Astrocyte (in vitro differentiated cells and primary cell): ENCODE measurements around the gene NIPAL3. TPM values are rescaled to one million over a fixed set of nuclear protein-coding genes. Genes with fewer than 3 reads are reported as not detected.

ENCODE experiments used
- DNase-seq: peaks from one replicate; pipeline ENCODE4 v3.0.0-alpha.2; 2010; ENCODE audit warnings: low read depth
- FAIRE-seq: peaks from 2 replicates; lab custom pipeline; 2011; peaks lifted over from hg19 to GRCh38; lab: Jason Lieb, UNC
- H2AFZ ChIP-seq: 2 replicates; pipeline ENCODE4 v1.6.0; 2012; ENCODE audit warnings: low read depth, low read length, inconsistent platforms
- H3K27ac ChIP-seq: 2 replicates; pipeline ENCODE4 v1.5.1; 2011; ENCODE audit warnings: low read depth, low read length, inconsistent platforms
- H3K27me3 ChIP-seq: 2 replicates; pipeline ENCODE4 v1.6.0; 2011; ENCODE audit warnings: low read length, inconsistent platforms; ENCODE audit not compliant: insufficient read depth
- H3K36me3 ChIP-seq: 2 replicates; pipeline ENCODE4 v1.5.1; 2011; ENCODE audit warnings: low read length, inconsistent platforms; ENCODE audit not compliant: insufficient read depth
- H3K4me1 ChIP-seq: 2 replicates; pipeline ENCODE4 v1.5.1; 2011; ENCODE audit warnings: low read length, inconsistent platforms; ENCODE audit not compliant: insufficient read depth
- H3K4me2 ChIP-seq: 2 replicates; pipeline ENCODE4 v1.6.0; 2012; ENCODE audit warnings: low read length, inconsistent platforms
- H3K4me3 ChIP-seq: 2 replicates; pipeline ENCODE4 v1.5.1; 2011; ENCODE audit warnings: low read depth, mild to moderate bottlenecking, low read length, inconsistent platforms; ENCODE audit not compliant: insufficient read depth
- H3K79me2 ChIP-seq: 2 replicates; pipeline ENCODE4 v1.6.0; 2012; ENCODE audit warnings: mild to moderate bottlenecking, low read length, inconsistent platforms; ENCODE audit not compliant: insufficient read depth
- H3K9ac ChIP-seq: 2 replicates; pipeline ENCODE4 v1.6.0; 2012; ENCODE audit warnings: mild to moderate bottlenecking, low read length, inconsistent platforms
- H3K9me3 ChIP-seq: 2 replicates; pipeline ENCODE4 v1.5.1; 2012; ENCODE audit warnings: low read depth, mild to moderate bottlenecking, low read length, inconsistent platforms; ENCODE audit not compliant: insufficient read depth
- H4K20me1 ChIP-seq: 2 replicates; pipeline ENCODE4 v1.6.0; 2012; ENCODE audit warnings: low read length, inconsistent platforms; ENCODE audit not compliant: insufficient read depth
- H3K27ac Mint-ChIP-seq: one replicate; pipeline ENCODE4 v1.8.0; 2021; ENCODE audit warnings: mild to moderate bottlenecking, mixed read lengths; ENCODE audit not compliant: unreplicated experiment
- H3K27me3 Mint-ChIP-seq: one replicate; pipeline ENCODE4 v1.8.0; 2021; ENCODE audit warnings: low read depth, mixed read lengths; ENCODE audit not compliant: unreplicated experiment
- H3K36me3 Mint-ChIP-seq: one replicate; pipeline ENCODE4 v1.8.0; 2021; ENCODE audit warnings: low read depth, mixed read lengths; ENCODE audit not compliant: unreplicated experiment
- H3K4me1 Mint-ChIP-seq: one replicate; pipeline ENCODE4 v1.8.0; 2021; ENCODE audit warnings: low read depth, mixed read lengths; ENCODE audit not compliant: unreplicated experiment
- H3K4me3 Mint-ChIP-seq: one replicate; pipeline ENCODE4 v1.8.0; 2021; ENCODE audit warnings: mild to moderate bottlenecking, moderate library complexity, mixed read lengths; ENCODE audit not compliant: unreplicated experiment
- H3K9me3 Mint-ChIP-seq: one replicate; pipeline ENCODE4 v1.8.0; 2021; ENCODE audit warnings: mild to moderate bottlenecking, mixed read lengths; ENCODE audit not compliant: unreplicated experiment
- EZH2 ChIP-seq: IDR thresholded peaks from 2 replicates; pipeline ENCODE4 v1.6.1; 2012; ENCODE audit warnings: mild to moderate bottlenecking, low read length, inconsistent platforms; ENCODE audit not compliant: insufficient read depth
- total RNA-seq: library from RNA; stranded (reverse); gene quantifications from 2 replicates; pipeline ENCODE4 v1.2.1, GENCODE V29; 2021
- TF ChIP-seq, protein P1 (sequence below): IDR thresholded peaks from 2 replicates; pipeline ENCODE4 v1.5.1; 2011; ENCODE audit warnings: low read depth, mild to moderate bottlenecking, inconsistent platforms, low read length, moderate library complexity; ENCODE audit not compliant: insufficient read depth

The NIPAL3 gene
- total RNA-seq, 1 donor from 2014 or later: 47.2 TPM

DNA sequence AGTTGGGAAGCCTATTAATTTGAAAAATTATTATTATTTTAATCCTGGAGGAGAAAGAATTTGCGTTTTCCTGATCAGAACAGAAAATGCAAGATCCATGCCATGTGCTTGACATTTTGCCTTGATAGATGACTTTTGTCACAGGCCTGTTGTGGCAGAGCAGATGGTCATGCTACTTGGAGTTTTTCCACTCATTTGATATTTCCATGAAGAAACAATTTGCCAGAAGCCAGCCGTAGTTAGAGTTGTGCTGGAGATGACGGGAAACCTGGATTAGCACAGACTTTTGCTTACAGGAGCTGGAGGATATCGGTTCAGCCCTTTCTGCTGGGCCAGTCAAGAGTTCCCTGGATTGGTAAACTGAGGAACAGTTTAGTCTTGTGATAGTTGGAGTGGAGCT, 90.2 kb downstream of the NIPAL3 start:
- DNase-seq: no peak
- TF ChIP-seq, protein P1, sequence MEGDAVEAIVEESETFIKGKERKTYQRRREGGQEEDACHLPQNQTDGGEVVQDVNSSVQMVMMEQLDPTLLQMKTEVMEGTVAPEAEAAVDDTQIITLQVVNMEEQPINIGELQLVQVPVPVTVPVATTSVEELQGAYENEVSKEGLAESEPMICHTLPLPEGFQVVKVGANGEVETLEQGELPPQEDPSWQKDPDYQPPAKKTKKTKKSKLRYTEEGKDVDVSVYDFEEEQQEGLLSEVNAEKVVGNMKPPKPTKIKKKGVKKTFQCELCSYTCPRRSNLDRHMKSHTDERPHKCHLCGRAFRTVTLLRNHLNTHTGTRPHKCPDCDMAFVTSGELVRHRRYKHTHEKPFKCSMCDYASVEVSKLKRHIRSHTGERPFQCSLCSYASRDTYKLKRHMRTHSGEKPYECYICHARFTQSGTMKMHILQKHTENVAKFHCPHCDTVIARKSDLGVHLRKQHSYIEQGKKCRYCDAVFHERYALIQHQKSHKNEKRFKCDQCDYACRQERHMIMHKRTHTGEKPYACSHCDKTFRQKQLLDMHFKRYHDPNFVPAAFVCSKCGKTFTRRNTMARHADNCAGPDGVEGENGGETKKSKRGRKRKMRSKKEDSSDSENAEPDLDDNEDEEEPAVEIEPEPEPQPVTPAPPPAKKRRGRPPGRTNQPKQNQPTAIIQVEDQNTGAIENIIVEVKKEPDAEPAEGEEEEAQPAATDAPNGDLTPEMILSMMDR: no peak
- TF ChIP-seq EZH2: no peak
- H4K20me1 ChIP-seq: peaks cover 6% of the 10 kb centered on the region
- H3K4me2 ChIP-seq: no peak overlapping the region
- Mint-ChIP-seq H3K27me3 (no peaks in the 10 kb centered on the region), H3K9me3 (peaks cover 2% of the 10 kb centered on the region), H3K4me3 (no peak overlapping the region), H3K27ac (no peak overlapping the region), H3K4me1 (peaks cover 2% of the 10 kb centered on the region), H3K36me3 (peaks cover 5% of the 10 kb centered on the region)
- no peak for FAIRE-seq
- peaks cover 4% of the 10 kb centered on the region for H3K79me2 ChIP-seq
- no peak overlapping the region for H3K27ac ChIP-seq
- no peaks in the 10 kb centered on the region for H3K27me3 ChIP-seq
- no peak overlapping the region for H2AFZ ChIP-seq
- no peak overlapping the region for H3K4me3 ChIP-seq
- no peak overlapping the region for H3K9ac ChIP-seq
- H3K4me1 ChIP-seq: peaks cover 11% of the 10 kb centered on the region
- no peaks in the 10 kb centered on the region for H3K9me3 ChIP-seq
- no peaks in the 10 kb centered on the region for H3K36me3 ChIP-seq

DNA sequence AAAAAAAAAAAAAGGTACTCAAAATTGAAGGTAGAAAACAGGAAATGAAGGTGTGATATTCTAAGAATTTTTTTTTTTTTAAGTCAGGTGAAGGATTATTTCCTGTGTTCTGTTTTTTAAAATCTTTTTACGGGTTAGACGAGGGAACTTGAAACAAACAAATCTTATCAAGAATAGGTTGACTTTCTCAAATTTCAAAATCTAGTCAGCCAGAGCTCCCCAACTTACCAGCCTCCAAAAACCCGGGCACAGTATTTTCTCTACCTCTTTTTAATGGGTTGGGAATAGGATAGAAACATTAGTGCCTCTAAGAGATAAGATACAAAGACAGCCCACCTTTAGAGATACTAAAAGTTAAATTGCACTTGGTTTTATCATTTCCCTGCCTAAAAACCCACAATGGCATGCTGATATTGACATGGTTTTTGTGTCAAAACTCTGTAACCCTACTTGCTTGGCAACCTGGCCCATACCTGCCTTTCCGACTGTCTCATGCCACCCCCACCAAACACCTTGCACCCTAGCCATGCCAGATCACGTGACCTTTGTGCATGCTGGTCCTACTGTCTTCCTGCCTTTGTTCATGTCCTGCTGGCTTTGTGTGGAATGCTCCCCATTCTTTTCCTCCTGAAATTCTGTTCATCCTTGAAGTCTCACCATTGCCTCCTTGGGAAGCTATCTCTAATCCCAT, 91.2 kb downstream of the NIPAL3 start:
- Mint-ChIP-seq H3K27ac (no peak overlapping the region), H3K4me1 (peaks cover 2% of the 10 kb centered on the region), H3K9me3 (peaks cover 2% of the 10 kb centered on the region), H3K27me3 (no peaks in the 10 kb centered on the region), H3K36me3 (peaks cover 6% of the 10 kb centered on the region), H3K4me3 (no peak overlapping the region)
- DNase-seq: no peak
- H3K27ac ChIP-seq: no peak overlapping the region
- H3K79me2 ChIP-seq: peaks cover 4% of the 10 kb centered on the region
- FAIRE-seq: no peak
- no peaks in the 10 kb centered on the region for H3K27me3 ChIP-seq
- no peak overlapping the region for H3K4me3 ChIP-seq
- TF ChIP-seq, protein P1: no peak
- no peak for TF ChIP-seq EZH2
- H3K9ac ChIP-seq: no peak overlapping the region
- H3K4me2 ChIP-seq: no peak overlapping the region
- no peaks in the 10 kb centered on the region for H3K36me3 ChIP-seq
- H3K9me3 ChIP-seq: no peaks in the 10 kb centered on the region
- H4K20me1 ChIP-seq: peaks cover 6% of the 10 kb centered on the region
- peaks cover 5% of the 10 kb centered on the region for H3K4me1 ChIP-seq
- no peak overlapping the region for H2AFZ ChIP-seq

- Mint-ChIP-seq H3K9me3 (peaks cover 3% of the 10 kb centered on the region), H3K27me3 (no peaks in the 10 kb centered on the region), H3K36me3 (peaks cover 7% of the 10 kb centered on the region), H3K4me3 (no peak overlapping the region), H3K4me1 (peaks cover 2% of the 10 kb centered on the region), H3K27ac (no peak overlapping the region)
- Histone ChIP-seq H3K27ac (no peak overlapping the region), H3K36me3 (no peaks in the 10 kb centered on the region), H3K4me2 (no peak overlapping the region), H3K79me2 (peaks cover 4% of the 10 kb centered on the region), H2AFZ (no peak overlapping the region), H4K20me1 (peaks cover 6% of the 10 kb centered on the region), H3K27me3 (no peaks in the 10 kb centered on the region), H3K4me3 (no peak overlapping the region), H3K4me1 (peaks cover 2% of the 10 kb centered on the region), H3K9ac (no peak overlapping the region), H3K9me3 (no peaks in the 10 kb centered on the region)
- DNase-seq (no peak), FAIRE-seq (no peak)
- TF ChIP-seq, protein P1: no peak
- TF ChIP-seq EZH2: no peak
Measured at GRCh38 chr1:24507405-24507804, 91.8 kb downstream of the NIPAL3 start.
